GM19043 (cell line): ENCODE results near the gene CILP.
"Not testable (repeated sequence)": the region's sequence is repeated elsewhere in the genome, so short reads cannot be mapped to it uniquely, and the experiment has no call there.

Experiments used
- ATAC-seq: cut with Tn5 transposase; IDR thresholded peaks from one replicate; pipeline ENCODE4 v1.9.1; 2021; ENCODE audit warnings: low read depth; ENCODE audit not compliant: unreplicated experiment

Gene CILP, protein sequence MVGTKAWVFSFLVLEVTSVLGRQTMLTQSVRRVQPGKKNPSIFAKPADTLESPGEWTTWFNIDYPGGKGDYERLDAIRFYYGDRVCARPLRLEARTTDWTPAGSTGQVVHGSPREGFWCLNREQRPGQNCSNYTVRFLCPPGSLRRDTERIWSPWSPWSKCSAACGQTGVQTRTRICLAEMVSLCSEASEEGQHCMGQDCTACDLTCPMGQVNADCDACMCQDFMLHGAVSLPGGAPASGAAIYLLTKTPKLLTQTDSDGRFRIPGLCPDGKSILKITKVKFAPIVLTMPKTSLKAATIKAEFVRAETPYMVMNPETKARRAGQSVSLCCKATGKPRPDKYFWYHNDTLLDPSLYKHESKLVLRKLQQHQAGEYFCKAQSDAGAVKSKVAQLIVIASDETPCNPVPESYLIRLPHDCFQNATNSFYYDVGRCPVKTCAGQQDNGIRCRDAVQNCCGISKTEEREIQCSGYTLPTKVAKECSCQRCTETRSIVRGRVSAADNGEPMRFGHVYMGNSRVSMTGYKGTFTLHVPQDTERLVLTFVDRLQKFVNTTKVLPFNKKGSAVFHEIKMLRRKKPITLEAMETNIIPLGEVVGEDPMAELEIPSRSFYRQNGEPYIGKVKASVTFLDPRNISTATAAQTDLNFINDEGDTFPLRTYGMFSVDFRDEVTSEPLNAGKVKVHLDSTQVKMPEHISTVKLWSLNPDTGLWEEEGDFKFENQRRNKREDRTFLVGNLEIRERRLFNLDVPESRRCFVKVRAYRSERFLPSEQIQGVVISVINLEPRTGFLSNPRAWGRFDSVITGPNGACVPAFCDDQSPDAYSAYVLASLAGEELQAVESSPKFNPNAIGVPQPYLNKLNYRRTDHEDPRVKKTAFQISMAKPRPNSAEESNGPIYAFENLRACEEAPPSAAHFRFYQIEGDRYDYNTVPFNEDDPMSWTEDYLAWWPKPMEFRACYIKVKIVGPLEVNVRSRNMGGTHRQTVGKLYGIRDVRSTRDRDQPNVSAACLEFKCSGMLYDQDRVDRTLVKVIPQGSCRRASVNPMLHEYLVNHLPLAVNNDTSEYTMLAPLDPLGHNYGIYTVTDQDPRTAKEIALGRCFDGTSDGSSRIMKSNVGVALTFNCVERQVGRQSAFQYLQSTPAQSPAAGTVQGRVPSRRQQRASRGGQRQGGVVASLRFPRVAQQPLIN

DNA sequence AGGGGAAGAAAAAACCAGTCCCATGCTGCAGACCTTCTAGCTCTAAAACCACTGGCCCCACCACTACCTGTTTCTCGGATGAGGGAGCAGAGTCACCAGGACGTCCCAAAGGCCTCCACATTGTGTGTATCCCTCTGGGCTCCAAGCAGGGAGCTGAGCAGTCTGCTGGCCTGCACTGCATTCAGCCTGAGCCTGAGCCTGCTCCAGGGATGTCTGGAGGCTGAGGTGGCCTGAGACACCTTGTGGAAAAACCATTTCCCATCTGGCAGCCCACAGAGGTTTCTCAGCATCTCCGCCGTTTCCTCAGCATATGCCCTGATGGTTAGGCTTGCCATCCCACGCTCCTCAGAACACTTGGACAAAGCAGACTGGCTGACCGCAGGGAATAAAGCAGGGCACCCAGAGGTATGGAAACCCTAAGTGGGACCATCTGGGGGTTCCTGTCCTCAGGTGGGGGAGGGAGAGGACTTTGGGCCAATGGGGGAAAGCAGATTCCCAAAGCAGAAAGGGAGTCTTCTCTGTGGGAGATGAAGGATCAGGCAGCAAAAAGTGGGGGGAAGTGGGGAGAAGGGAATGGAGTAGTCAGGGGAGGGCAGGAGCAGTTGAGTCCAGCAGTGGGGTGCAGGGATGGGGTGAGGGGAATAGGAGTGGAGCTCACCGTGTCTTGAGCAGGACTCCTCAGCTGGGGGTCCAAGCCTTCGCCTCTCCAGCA, at the start of gene CILP:
Gene CILP, minus strand, starts transcription at position 704 of the 712 bp plus-strand sequence. CDS start 1,718 bp downstream, outside the sequence.
- no peak for ATAC-seq

DNA sequence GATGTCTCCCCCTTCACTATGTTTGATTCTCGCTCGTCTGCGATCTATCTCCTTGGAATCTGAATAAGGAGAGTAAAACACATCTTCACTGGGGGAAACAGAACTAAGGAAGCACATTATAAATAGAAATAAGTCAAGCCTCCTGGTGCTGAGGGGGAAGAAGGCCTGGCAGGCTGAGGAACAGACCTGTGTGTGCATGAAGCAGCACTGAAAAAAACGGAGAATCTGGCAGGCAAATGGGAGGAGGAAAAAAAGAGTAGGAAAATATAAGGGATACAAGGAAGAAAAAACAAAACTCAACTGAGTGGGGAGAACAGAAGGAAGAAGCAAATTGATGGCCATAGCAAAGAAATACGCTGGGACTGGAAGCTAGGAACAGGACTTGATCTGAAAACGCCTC, 49.7 kb upstream of the CILP start:
- ATAC-seq, result no peak

DNA sequence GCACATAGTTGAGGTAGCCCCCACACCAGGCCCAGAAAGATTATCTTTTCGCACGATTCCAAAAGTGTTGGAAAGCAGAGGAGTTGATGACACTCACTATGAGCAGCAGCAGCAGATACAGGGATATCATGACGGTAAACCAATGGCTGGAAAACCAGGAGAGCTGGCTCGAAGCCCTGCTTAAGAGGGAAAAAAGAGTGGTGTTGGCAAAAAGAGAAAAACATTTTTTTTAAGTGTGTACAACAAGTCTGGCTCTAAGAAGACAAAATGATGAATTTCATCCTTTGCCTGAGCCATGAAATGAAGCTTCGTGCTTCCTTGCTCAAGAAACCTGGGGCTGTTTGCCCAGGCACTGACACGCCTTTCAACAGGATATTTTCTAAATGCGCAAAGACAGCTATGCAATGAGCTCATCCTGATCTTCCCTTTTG, 48.1 kb upstream of the CILP start:
- ATAC-seq, result no peak

DNA sequence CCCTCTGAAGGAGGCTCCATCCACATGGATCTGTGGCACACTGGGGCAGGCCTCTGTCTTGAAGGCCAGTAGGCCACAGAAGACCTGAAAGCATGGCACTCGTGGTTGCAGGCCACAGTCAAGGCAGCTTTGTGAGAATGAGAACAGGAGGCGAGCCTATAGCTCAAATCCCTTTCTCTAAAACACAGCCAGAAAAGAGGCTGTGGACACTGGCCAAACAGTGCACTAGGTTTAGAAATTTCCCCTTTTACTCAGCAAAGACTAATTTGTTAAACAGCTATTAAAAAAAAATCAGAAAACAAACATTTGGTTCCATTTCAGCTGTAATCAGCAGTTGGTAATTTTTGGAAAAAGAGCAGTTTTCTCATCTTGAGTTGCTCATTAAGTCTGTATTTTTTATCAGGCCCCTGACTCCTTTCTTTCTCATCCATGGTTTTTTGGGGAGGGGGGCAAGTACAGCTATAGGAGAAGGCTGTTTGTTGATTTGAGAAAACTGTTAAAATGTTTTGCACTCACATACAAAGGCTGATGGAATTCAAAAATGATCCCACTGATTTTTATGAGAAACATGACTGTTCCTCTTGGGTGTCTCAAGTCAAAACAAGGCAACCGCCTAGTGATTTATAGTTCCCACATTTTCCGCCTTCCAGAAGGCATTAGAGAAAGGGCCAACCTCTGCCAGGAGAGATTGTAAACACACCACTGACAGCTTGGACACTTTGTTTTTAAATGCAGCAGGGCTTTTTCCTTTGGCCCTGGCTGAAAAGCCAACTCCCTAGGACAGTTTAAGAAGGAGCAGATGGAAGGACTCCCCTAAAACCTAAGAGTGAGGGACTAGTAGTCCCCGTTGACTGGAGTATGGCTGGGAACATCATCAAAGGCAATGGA, 47.3 kb upstream of the CILP start:
- ATAC-seq, result no peak

DNA sequence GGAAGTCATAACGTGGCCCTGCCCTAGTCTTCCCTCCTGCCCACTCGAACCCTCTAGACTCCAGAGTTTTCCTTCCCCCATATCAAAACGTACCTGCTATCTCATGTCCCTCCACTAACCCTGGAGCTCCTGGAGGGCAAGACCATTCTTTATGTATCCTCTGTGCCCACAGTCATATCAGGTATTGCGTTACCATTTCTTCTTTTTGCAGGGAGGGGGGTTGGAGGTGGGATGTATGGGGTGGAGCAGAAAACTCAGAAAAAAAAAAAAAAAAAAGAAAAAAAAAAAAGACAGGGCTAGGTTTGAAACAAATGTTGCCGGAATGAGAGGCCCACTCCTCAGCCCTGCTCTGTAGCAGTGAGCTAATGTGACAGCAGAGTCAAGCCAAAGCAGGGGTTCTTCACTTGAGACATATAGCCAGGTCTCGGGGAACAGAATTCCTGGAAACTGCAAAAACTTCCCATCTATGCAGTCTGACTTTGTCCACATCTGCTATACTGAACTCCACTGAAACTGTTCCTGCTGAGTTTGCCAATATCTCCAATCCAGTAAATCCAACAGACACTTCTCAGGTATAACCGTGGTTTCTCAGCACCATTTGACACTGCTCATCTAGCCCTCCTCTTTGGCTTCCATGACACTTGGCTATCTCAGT, 44.3 kb upstream of the CILP start:
- no peak for ATAC-seq

DNA sequence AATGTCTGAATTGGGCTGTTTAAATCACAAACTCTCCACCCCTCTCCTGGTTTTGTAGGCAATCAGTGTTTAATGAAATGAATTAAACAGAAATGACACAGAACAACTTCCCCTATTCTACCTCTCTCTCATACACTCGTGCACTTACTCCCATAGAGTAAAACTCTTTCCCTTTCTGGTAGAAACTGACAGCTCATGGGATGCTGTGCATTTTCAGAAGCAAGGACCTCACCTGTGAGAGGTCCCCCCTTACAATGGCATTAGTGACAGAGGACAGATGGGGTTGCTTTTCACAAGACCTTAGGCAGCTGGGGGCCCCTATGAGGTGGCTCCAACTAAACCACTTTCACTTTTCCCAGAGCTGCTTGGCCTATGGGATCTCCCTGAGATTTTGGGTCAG, 43.5 kb upstream of the CILP start:
- ATAC-seq, result no peak

DNA sequence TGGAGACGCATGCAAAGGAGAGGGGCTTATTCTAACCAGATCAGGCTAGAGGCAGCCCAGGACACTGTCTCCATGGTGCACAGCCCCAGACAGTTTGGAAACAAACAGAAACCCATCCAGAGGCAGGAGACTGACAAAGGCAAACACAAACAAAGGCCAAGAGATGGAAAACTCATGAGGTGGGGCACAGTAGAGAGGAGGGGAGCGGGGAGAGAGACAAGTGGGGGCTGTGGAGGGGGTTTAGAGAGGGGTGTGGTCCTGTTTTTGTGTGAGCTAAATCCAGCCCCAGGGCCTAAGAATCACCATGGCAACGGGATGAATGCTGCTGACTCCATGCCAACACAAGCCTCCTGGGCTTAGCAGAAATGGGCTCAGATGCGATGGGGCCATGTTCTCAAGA, 43.1 kb upstream of the CILP start:
- ATAC-seq, result no peak

DNA sequence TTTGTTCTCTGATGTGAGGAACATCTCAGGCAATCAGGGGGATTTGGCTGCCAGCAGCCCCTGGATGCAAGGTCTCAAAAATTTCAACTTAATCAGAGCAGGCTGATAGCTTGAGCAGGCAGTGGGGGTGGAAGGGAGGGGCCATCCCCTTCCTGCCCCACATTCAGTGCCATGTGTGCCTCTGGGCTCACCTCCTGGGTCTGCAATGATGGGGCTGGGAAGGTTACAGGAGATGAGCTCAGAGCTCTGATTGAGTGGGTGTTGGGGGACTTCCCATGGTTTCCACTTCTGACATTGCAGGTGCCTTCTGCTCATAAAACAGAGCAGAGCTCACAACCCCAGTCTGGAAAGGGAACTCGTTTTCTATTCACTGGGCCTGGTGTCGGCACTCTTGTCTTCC, 38.4 kb upstream of the CILP start:
- ATAC-seq, result no peak

DNA sequence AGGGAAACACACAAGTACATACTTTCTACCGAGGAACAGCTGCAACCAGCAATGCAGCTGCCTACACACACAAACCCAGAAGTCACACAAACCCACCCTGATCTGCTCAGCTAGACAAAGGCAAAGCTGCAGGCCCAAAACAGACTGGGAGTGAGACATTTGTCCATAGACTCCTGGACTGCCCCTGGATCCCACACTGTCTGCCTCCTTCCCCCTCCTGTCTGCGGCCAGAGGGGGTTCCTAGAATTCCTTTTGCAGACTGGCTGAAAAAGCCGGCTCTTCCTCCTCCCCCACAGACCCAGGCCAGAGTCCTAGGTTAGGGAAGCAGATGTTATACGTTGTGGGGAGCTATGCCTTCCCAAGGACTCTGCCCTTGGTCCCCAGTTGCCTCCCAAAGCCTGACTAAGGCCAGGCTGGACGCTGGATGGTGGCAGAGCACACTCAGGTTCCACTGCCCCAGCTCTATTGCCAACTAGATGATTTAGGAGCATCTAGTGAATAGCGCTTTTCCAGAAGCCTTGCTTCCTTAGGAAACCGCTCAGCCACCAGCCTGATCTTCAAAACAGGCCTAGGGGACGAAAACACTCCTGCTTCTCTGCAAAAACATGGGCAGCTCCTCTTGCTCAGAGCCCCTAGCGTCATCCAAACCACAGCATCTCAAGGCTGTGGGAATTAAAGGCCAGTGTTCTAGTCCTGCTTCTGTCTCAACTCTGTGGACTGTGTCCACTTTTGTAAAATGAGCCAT, 37.4 kb upstream of the CILP start:
- no peak for ATAC-seq

DNA sequence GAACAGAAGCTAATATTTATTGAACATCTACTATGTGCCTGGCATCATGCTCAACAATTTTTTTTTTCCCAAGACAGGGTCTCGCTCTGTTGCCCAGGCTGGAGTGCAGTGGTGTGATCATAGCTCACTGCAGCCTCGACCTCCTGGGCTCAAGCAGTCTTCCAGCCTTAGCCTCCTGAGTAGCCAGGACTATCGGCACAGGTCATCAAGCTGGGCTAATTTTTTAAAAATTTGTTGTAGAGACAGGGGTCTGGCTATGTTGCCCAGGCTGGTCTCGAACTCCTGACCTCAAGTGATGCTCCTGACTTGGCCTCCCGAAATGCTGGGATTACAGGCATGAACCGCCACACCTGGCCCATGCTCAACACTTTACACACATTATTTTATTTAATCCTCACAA, 35.7 kb upstream of the CILP start:
- no peak for ATAC-seq

DNA sequence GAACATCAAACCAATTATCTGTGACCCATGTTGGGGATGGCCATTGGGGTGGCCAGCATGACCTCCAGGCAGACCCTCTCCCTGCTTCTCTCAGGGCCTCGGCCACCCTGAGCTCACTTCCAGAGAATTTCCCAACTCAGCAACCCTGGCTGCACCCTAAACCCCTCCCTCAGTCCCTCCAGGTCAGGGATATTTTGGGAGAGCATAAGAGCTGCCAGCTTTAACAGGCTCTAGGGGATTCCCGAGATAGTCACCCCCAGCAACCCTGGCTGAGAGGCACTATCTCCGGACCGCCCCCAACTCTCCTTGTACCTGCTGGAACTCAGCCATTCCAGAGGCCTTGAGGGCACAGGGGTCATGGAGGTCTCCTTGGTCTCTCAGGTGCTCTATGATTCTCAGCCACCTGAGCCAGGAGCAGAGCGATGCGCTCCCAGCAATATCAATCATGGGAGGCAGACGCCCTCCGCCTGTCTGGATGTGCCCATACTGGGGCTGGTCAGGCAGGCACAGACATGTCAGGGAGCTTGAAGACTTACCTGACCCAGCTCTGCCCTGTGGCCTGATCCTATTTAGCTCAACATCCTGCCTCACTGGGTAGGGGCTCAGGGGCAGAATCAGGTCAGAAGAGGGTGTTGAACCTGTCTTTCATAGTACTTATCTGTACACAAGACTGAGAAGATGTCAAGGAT, 34.9 kb upstream of the CILP start:
- ATAC-seq, result no peak

DNA sequence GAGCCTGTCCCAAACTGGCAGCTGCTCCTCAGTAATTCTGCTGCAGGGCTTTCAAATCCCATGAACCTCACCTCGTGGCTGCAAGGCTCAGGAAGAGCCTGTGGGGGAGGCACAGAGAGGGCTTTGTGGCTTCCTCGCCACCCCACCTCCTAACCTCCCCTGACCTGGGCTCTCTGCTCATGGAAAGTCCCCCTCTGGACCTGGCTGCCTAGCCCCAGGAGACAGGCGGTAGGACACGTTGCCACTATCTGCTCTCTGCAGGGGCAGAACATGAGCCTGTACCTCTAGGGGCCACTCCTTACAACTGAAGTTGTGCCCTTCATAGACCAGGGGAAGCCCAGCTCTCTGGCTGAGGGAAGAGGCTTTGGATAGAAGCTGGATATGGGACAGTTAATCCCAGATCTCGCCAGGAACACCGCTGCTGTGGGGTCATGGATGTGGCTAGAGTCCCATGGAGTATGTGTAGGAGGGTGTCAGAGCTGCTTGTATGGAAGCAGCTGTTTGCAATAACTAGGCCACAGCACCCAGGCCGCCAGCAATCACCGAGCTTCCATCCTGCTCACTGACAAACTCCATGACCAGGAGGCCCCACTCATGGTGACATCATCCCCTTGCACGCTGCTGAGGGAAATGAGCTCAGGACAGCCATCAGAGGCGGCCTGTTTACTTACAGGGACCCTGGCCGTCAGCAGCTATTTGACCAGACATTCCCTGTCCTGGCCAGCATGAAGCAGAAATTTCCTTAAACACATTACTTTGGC, 34.0 kb upstream of the CILP start:
- no peak for ATAC-seq

DNA sequence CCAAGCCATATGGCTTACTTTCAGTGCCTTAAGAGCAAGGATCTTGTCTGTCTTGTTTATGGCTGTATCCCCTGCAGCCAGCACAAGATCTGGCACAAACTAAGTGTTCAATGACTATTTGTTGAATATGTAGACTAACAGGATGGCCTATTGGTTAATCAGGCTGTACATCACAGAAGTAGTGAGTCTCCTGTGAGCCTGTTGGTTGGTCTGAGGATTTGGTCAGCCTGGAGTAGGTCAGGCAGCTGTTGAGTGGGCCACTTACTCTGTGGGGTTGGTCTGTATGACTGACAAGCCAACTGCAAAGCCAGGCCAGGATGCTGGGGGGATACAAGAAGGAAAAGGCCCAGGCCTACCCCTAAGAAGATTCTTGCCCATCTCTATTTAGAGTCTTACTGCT, 33.4 kb upstream of the CILP start:
- ATAC-seq, result no peak

DNA sequence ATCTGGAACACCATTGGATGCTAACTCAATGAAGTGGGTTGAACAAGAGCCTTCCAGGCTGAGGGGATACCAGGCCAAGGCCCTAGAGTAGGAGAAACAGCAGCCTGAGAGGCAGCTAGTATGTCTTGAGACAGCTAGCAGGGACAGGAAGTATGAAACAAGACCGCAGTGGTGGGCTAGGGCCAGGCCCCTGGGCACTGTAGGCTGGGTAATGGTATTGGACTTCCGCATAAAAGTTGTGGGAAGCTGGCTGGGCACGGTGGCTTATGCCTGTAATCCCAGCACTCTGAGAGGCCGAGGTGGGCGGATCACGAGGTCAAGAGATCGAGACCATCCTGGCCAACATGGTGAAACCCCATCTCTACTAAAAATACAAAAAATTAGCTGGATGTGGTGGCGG, 25.2 kb upstream of the CILP start:
- not testable (repeated sequence) for ATAC-seq

DNA sequence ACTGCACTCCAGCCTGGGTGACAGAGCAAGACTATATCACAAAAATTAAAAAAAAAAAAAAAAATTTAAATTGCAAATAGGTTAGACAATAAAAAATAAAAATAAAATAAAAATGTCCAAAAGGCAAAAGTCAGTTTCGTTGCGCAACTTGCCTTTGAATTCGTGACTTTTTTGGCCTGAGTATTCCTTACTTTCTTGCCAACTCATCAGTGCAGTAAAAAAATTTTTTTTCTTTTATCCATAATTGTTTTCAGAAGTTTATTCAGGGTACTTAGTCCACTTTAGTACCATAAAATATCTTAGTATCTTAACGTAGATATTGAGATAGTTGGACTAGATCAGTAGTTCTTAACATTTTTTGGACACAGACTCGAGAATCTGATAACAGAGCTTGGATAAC, 22.4 kb upstream of the CILP start:
- ATAC-seq, result no peak

DNA sequence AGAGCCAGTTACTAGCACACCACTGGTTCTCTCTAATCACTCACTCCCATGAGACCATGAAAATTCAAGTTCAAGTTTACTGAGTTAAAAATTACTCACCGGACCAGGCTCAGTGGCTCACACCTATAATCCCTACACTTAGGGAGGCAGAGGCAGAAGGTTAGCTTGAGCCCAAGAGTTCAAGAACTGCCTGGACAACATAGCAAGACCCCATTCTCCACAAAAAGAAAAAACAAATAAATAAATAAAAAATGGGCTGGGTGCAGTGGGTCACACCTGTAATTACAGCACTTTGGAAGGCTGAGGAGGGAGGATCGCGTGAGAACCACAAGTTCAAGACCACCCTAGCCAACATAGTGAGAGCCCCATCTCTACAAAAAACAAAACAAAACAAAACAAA, 21.2 kb upstream of the CILP start:
- ATAC-seq, result no peak

DNA sequence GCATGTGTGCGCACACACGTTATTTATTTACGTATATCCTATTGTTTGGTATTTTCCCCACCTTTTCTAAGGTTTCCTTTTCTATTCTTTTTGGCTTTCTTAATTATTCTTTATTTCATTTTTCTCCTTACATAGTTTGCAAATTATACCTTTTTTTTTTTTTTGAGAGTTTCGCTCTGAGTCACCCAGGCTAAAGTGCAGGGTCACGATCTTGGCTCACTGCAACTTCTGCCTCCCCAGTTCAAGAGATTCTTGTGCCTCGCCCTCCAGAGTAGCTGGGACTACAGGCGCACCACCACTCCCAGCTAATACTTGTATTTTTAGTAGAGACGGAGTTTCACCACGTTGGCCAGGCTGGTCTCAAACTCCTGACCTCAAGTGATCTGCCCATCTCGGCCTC, 20.0 kb upstream of the CILP start:
- no peak for ATAC-seq
